Karpas-422 (cell line): ENCODE results near the gene RBP2. TPM values are rescaled to one million over a fixed set of nuclear protein-coding genes. Genes with fewer than 3 reads are reported as not detected.
A peak's percentile ranks its signal among the peaks of the same experiment; 100 is the strongest.

ENCODE experiments used
- DNase-seq: peaks from one replicate; pipeline ENCODE4 v3.0.0-alpha.2; 2015
- H2AFZ ChIP-seq: fragments of 200-600 bp; sonication (generic); 2 replicates; pipeline ENCODE4 v1.6.1; 2014; ENCODE audit warnings: antibody characterized with exemption, low read length, mixed read lengths
- H3K27ac ChIP-seq: fragments of 200-600 bp; sonication (generic); 2 replicates; pipeline ENCODE4 v1.5.1; 2014; ENCODE audit warnings: mild to moderate bottlenecking, low read length, moderate library complexity
- H3K27me3 ChIP-seq: fragments of 200-600 bp; sonication (generic); 2 replicates; pipeline ENCODE4 v1.6.1; 2014; ENCODE audit warnings: low read length, mixed read lengths
- H3K36me3 ChIP-seq: fragments of 200-600 bp; sonication (generic); 2 replicates; pipeline ENCODE4 v1.6.1; 2014; ENCODE audit warnings: low read length, mixed read lengths; ENCODE audit not compliant: insufficient read depth
- H3K4me1 ChIP-seq: fragments of 200-600 bp; sonication (generic); 2 replicates; pipeline ENCODE4 v1.6.1; 2014; ENCODE audit warnings: mild to moderate bottlenecking, low read length, mixed read lengths
- H3K4me2 ChIP-seq: fragments of 200-600 bp; sonication (generic); 2 replicates; pipeline ENCODE4 v1.6.1; 2014; ENCODE audit warnings: low read length, low read depth, mild to moderate bottlenecking; ENCODE audit not compliant: poor library complexity, severe bottlenecking
- H3K4me3 ChIP-seq: fragments of 200-600 bp; sonication (generic); 2 replicates; pipeline ENCODE4 v1.5.1; 2014; ENCODE audit warnings: mild to moderate bottlenecking, antibody characterized with exemption, low read length, mixed read lengths
- H3K79me2 ChIP-seq: fragments of 200-600 bp; sonication (generic); 2 replicates; pipeline ENCODE4 v1.6.1; 2014; ENCODE audit warnings: mild to moderate bottlenecking, low read length, mixed read lengths
- H3K9ac ChIP-seq: fragments of 200-600 bp; sonication (generic); 2 replicates; pipeline ENCODE4 v1.6.0; 2014; ENCODE audit warnings: low read length
- H3K9me2 ChIP-seq: fragments of 200-600 bp; sonication (generic), shearing (Covaris generic); replicated peaks from 2 replicates; pipeline ENCODE4 v1.6.0; 2014; ENCODE audit warnings: mild to moderate bottlenecking, low read length, moderate library complexity; ENCODE audit not compliant: insufficient read depth
- H3K9me3 ChIP-seq: fragments of 300-700, 200-600 bp; sonication (generic); 2 replicates; pipeline ENCODE4 v1.6.1; 2014; ENCODE audit warnings: low read length, mixed read lengths
- H4K20me1 ChIP-seq: fragments of 200-600 bp; sonication (generic); 2 replicates; pipeline ENCODE4 v1.6.1; 2014; ENCODE audit warnings: mild to moderate bottlenecking, antibody characterized with exemption, low read length, low read depth; ENCODE audit not compliant: insufficient read depth
- total RNA-seq: library from RNA; depleted of rRNA; stranded (reverse); fragments of >200 nt; shearing (Covaris generic); gene quantifications from 2 replicates; pipeline ENCODE4 v1.2.3, GENCODE V29; 2014; ENCODE audit warnings: low replicate concordance

RBP2 gene
- total RNA-seq, 1 experiment from 2014 or later, result not detected

DNA sequence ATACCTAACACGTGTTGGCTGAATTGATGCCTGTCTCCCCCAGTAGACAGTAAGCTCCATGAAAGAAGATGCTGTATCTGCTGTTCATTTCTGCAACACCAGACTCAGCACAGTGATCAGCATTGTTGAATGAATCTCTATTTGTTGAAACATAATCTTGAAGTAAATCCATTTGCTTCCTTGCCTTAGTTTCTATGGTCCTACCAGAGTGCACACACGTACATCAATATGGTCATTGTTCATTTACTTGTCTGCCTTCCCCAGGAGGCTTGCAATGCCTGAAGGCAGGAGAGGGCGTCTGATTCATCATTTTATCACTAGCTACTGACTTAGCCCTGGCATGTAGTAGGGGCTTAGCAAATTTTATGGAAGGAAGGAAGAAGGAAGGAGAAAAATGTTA, 19.2 kb downstream of the RBP2 start:
- Histone ChIP-seq H3K9me3 (no peaks in the 10 kb centered on the region), H3K4me1 (no peaks in the 10 kb centered on the region), H3K36me3 (no peaks in the 10 kb centered on the region), H3K27ac (no peak overlapping the region), H2AFZ (no peak overlapping the region), H3K4me2 (no peak overlapping the region), H4K20me1 (no peaks in the 10 kb centered on the region), H3K79me2 (no peaks in the 10 kb centered on the region), H3K4me3 (no peak overlapping the region), H3K27me3 (no peaks in the 10 kb centered on the region), H3K9me2 (no peaks in the 10 kb centered on the region), H3K9ac (no peak overlapping the region)
- no peak for DNase-seq

DNA sequence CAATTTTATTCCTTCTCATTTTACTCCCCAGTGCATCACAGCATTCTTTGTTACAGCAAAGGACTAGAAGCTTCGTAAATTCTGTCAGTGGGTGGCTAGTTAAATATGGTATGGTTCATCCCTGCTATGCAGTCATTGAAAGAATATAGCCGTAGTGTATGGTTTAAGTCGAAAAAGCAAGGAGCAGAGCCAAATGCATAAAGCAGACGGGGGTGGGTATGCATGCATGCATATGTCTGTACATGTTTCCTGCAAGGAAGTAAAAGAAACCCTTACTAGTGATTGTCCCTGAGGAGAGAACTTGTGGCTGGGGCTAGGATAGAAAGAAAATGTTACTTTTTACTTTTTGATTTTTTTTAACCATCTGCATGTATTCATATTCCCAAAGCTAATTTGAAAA, 19.9 kb downstream of the RBP2 start:
- DNase-seq, result no peak
- Histone ChIP-seq H3K9me2 (no peaks in the 10 kb centered on the region), H3K27ac (no peak overlapping the region), H3K4me2 (no peak overlapping the region), H3K4me1 (no peaks in the 10 kb centered on the region), H3K9me3 (no peaks in the 10 kb centered on the region), H4K20me1 (no peaks in the 10 kb centered on the region), H3K36me3 (no peaks in the 10 kb centered on the region), H3K79me2 (no peaks in the 10 kb centered on the region), H3K4me3 (no peak overlapping the region), H3K9ac (no peak overlapping the region), H2AFZ (no peak overlapping the region), H3K27me3 (no peaks in the 10 kb centered on the region)

DNA sequence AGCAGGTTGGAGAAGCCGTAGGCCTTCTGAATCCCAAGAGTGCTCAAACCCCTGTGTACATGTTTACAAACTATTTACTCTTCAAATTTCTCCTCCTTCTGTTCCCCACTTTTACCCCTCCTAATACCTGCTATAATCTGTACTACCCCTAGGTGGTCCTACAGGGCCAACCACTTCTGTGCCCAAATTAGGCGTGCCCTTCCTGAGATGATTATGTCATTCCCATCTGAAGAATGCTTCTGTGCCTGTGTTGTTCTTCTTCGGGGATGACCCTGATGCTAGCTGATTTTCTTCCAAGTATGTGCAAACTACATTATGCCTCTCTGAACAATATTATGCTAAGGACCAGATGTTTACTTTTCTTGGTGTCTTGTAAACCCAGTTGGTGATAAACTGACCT, 20.5 kb downstream of the RBP2 start:
- Histone ChIP-seq H3K9ac (no peak overlapping the region), H3K27ac (no peak overlapping the region), H3K9me2 (no peaks in the 10 kb centered on the region), H3K4me3 (no peak overlapping the region), H4K20me1 (no peaks in the 10 kb centered on the region), H3K79me2 (no peaks in the 10 kb centered on the region), H3K9me3 (no peaks in the 10 kb centered on the region), H2AFZ (no peak overlapping the region), H3K27me3 (no peaks in the 10 kb centered on the region), H3K4me2 (no peak overlapping the region), H3K36me3 (no peaks in the 10 kb centered on the region), H3K4me1 (no peaks in the 10 kb centered on the region)
- peak; percentile 52 for DNase-seq

DNA sequence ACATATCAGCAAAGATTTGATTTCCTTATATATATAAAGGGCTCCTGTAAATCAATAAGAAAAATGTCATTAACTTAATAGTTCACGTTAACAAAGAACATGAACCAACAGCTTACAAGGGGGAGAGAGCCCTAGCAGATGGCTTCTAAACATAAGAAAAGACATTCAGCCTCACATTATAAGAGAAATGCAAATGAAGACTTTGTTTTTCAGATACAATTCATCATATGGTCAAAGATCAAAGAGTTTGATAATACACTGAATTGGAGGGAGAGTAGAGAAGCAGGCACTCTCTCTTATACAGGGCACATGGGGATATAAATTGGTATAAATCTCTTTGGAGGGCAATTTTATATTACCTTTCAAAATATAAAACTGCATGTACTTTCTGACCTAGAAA, 21.1 kb downstream of the RBP2 start:
- DNase-seq, result peak; percentile 20
- no peak overlapping the region for H2AFZ ChIP-seq
- no peak overlapping the region for H3K27ac ChIP-seq
- no peak overlapping the region for H3K9ac ChIP-seq
- no peak overlapping the region for H3K4me3 ChIP-seq
- no peaks in the 10 kb centered on the region for H3K79me2 ChIP-seq
- no peaks in the 10 kb centered on the region for H3K9me2 ChIP-seq
- H3K4me1 ChIP-seq, result no peaks in the 10 kb centered on the region
- H4K20me1 ChIP-seq, result no peaks in the 10 kb centered on the region
- no peak overlapping the region for H3K4me2 ChIP-seq
- no peaks in the 10 kb centered on the region for H3K9me3 ChIP-seq
- H3K36me3 ChIP-seq, result no peaks in the 10 kb centered on the region
- no peaks in the 10 kb centered on the region for H3K27me3 ChIP-seq

DNA sequence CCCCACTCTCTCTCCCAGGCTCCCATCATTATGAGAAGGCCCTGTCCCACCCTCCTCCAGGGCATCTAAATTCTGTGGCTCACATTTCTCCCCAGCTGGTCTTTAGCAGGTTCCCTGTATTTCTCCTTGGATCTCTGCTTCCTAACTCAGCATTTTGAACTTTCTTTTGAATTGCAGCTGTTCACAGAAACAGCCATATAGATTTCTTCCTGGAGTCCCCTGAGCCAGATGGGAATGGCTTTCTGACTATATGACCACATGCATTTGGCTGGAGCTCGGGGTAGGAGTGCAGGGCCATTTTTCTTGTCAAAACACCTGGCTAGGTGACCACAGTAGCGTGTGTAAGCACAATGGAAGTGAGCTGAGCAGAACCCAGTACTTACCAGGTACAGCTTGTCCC, 22.0 kb downstream of the RBP2 start:
- H2AFZ ChIP-seq, result no peak overlapping the region
- no peaks in the 10 kb centered on the region for H3K9me3 ChIP-seq
- no peak overlapping the region for H3K9ac ChIP-seq
- DNase-seq, result peak; percentile 14
- H3K4me3 ChIP-seq, result no peak overlapping the region
- H3K4me1 ChIP-seq, result no peaks in the 10 kb centered on the region
- H3K4me2 ChIP-seq, result no peak overlapping the region
- no peaks in the 10 kb centered on the region for H3K27me3 ChIP-seq
- H4K20me1 ChIP-seq, result no peaks in the 10 kb centered on the region
- H3K36me3 ChIP-seq, result no peaks in the 10 kb centered on the region
- no peaks in the 10 kb centered on the region for H3K79me2 ChIP-seq
- no peak overlapping the region for H3K27ac ChIP-seq
- no peaks in the 10 kb centered on the region for H3K9me2 ChIP-seq

DNA sequence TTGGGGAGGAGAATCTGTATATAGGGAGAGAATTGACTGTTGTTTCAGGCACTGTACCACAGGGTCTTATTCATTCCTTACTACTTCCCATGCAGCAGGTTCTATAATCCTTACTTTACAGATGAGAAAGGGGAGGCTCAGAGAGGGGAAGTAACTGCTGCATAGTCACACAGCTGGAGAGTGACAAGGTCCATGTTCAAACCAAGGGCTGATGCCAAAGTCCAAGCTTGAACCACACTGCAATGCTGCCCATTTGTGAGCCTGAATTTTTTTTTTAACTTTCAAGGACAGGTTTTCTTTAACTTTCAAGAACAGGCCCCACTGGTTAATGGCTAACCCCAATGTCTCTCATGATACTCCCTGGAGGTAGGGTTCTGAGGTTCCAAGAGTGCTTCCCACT, 26.2 kb downstream of the RBP2 start:
- Histone ChIP-seq H2AFZ (no peak overlapping the region), H3K27ac (no peak overlapping the region), H3K9ac (no peak overlapping the region), H3K9me2 (no peaks in the 10 kb centered on the region), H3K4me3 (no peak overlapping the region), H3K4me1 (no peaks in the 10 kb centered on the region), H3K9me3 (no peaks in the 10 kb centered on the region), H3K4me2 (no peak overlapping the region), H4K20me1 (no peaks in the 10 kb centered on the region), H3K36me3 (no peaks in the 10 kb centered on the region), H3K27me3 (no peaks in the 10 kb centered on the region), H3K79me2 (no peaks in the 10 kb centered on the region)
- peak; percentile 39 for DNase-seq

DNA sequence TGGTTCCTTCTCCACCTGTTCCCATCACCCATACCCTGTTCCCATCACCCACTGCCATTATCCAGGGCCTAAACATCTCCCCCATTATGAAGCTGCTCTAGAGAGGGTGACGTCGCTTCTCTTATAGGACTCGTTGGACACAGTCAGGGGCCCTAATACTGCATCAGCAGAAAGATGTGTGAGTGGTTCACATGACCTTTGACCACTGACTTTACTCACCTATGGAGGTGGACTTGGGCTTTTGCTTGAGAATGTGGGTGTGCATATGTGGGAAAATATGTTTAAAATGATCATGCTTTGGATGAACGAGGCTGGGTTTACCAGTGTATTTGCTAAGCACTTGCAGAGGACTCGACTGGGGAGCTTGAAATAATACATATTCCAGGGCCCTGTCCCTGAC, 26.8 kb downstream of the RBP2 start:
- Histone ChIP-seq H3K36me3 (no peaks in the 10 kb centered on the region), H3K4me2 (no peak overlapping the region), H3K79me2 (no peaks in the 10 kb centered on the region), H3K9me2 (no peaks in the 10 kb centered on the region), H4K20me1 (no peaks in the 10 kb centered on the region), H3K4me3 (no peak overlapping the region), H3K9me3 (no peaks in the 10 kb centered on the region), H3K9ac (no peak overlapping the region), H3K27ac (no peak overlapping the region), H2AFZ (no peak overlapping the region), H3K27me3 (no peaks in the 10 kb centered on the region), H3K4me1 (no peaks in the 10 kb centered on the region)
- peak; percentile 1 for DNase-seq

DNA sequence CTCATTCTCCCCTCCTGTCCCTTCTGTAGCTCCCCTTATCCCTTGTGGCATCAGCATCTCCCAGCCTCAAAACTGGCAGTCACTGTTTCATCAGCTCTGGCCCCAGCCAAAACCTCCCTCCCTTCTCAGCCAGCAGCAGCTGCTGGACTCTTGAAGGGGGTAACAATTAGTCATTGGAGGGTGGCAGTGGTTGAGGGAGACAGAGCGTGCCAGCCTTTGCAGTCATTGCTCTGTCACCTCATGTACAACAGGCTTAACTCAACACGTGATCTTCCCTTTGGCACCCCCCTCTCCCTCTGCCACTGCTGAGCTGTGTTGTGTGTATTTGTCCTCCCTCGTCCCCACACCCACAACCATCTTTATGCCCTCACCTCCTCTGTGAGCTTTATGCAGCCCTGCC, 28.2 kb downstream of the RBP2 start:
- Histone ChIP-seq H3K36me3 (no peaks in the 10 kb centered on the region), H3K9me3 (no peaks in the 10 kb centered on the region), H3K9me2 (no peaks in the 10 kb centered on the region), H3K4me1 (no peaks in the 10 kb centered on the region), H3K4me2 (no peak overlapping the region), H3K4me3 (no peak overlapping the region), H2AFZ (no peak overlapping the region), H4K20me1 (no peaks in the 10 kb centered on the region), H3K27me3 (no peaks in the 10 kb centered on the region), H3K79me2 (no peaks in the 10 kb centered on the region), H3K9ac (no peak overlapping the region), H3K27ac (no peak overlapping the region)
- peak; percentile 1 for DNase-seq

DNA sequence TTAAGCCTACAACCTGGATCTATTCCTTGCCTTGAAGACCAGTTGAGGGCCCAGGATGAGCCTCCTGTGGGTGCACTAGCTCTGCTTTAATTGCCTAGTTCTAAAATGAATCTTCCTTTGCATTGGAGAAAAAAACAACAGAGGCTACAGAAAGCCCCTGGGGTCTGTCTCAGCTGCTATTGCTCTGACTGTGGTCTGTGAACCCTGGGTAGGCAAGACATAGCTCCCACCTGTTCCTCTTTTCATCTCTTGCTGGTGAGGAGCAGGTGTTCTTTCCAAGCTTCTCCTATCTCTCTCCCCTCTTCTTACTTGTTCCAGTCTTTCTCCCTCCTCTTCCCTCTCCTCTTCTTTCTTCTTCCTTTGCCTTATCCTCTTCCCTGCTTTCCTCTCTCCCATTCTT, 28.8 kb downstream of the RBP2 start:
- H3K4me3 ChIP-seq, result no peak overlapping the region
- no peak overlapping the region for H3K27ac ChIP-seq
- no peak overlapping the region for H3K9ac ChIP-seq
- no peaks in the 10 kb centered on the region for H3K9me3 ChIP-seq
- H3K36me3 ChIP-seq, result no peaks in the 10 kb centered on the region
- no peaks in the 10 kb centered on the region for H4K20me1 ChIP-seq
- H3K79me2 ChIP-seq, result no peaks in the 10 kb centered on the region
- H3K9me2 ChIP-seq, result no peaks in the 10 kb centered on the region
- H2AFZ ChIP-seq, result no peak overlapping the region
- no peaks in the 10 kb centered on the region for H3K27me3 ChIP-seq
- no peaks in the 10 kb centered on the region for H3K4me1 ChIP-seq
- DNase-seq, result peak; percentile 11
- H3K4me2 ChIP-seq, result no peak overlapping the region
